K562 (cell line): ENCODE results near the gene FAM110D. TPM values are rescaled to one million over a fixed set of nuclear protein-coding genes. Genes with fewer than 3 reads are reported as not detected.

Experiments
- ATAC-seq: fragments of 200-7000 bp; cut with Tn5 transposase; 3 replicates; pipeline ENCODE4 v1.9.1; 2020; ENCODE audit warnings: moderate library complexity
- BruUV-seq: library from RNA; stranded (reverse); fragments of 400-500 nt; replicated peaks from 2 replicates; lab custom pipeline; 2021; lab: Mats Ljungman, UMichigan
- CTCF ChIA-PET: fragments of 300-600 bp; formaldehyde crosslinking; extraction: SDS; loops from one replicate; lab custom pipeline; 2021; ENCODE audit warnings: low intra/inter-chr PET ratio; lab: Yijun Ruan, JAX
- POLR2A ChIA-PET: fragments of 300-600, 350-650 bp; sonication (Branson Sonifier 250); formaldehyde crosslinking; extraction: SDS; loops from one replicate; lab custom pipeline; 2021; ENCODE audit warnings: antibody characterized with exemption, inconsistent platforms; lab: Yijun Ruan, JAX
- DNase-seq, 4 experiments: peaks; one replicate each; pipeline versions ENCODE4 v3.0.0 to v3.0.0-alpha.2; 2011 to 2018; ENCODE audit warnings: low spot score in 3 of 4, mixed read lengths in 3 of 4; ENCODE audit errors: extremely low read depth in 1 of 4
- FAIRE-seq: peaks from 2 replicates; lab custom pipeline; 2011; peaks lifted over from hg19 to GRCh38; lab: Jason Lieb, UNC
- H2AFZ ChIP-seq: 2 replicates; pipeline ENCODE4 v1.6.0; 2011; ENCODE audit warnings: low read depth, low read length, control low read depth, inconsistent platforms
- H3K27ac ChIP-seq: fragments of 200-600 bp; 3 replicates; pipeline ENCODE4 v1.8.0; 2011; ENCODE audit warnings: low read depth, mild to moderate bottlenecking, control low read depth, inconsistent platforms, low read length, moderate library complexity, mixed read lengths; ENCODE audit errors: extremely low read depth
- H3K27me3 ChIP-seq, 2 experiments: fragments of 300-600 bp in 1 of 2; 2 replicates in 1 of 2; 3 replicates in 1 of 2; pipeline versions ENCODE4 v1.6.0 to v1.8.0; 2011; ENCODE audit warnings: inconsistent platforms in 2 of 2, low read length in 2 of 2, mild to moderate bottlenecking in 1 of 2, mixed read lengths in 1 of 2, moderate library complexity in 1 of 2; ENCODE audit not compliant: control insufficient read depth in 2 of 2, insufficient read depth in 2 of 2
- H3K36me3 ChIP-seq: fragments of 300-600 bp; 3 replicates; pipeline ENCODE4 v1.8.0; 2011; ENCODE audit warnings: mild to moderate bottlenecking, low read length, inconsistent platforms; ENCODE audit not compliant: control insufficient read depth, insufficient read depth
- H3K4me1 ChIP-seq, 2 experiments: fragments of 200-600 bp in 1 of 2; replicated peaks in 1 of 2; 2 replicates in 1 of 2; 3 replicates in 1 of 2; pipeline versions ENCODE4 v1.5.1 to v1.8.0; 2011; ENCODE audit warnings: inconsistent platforms in 2 of 2, low read length in 2 of 2, mild to moderate bottlenecking in 1 of 2, mixed read lengths in 1 of 2, moderate library complexity in 1 of 2; ENCODE audit not compliant: control insufficient read depth in 2 of 2, insufficient read depth in 2 of 2
- H3K4me2 ChIP-seq: 2 replicates; pipeline ENCODE4 v1.6.1; 2011; ENCODE audit warnings: low read length, control low read depth, inconsistent platforms, mixed read lengths; ENCODE audit not compliant: insufficient read depth
- H3K4me3 ChIP-seq: fragments of 200-600 bp; sonication (generic), shearing (Covaris generic); 2 replicates; pipeline ENCODE4 v1.5.1; 2016; ENCODE audit warnings: control low read depth, inconsistent platforms
- H3K79me2 ChIP-seq: fragments of 200-600 bp; 3 replicates; pipeline ENCODE4 v1.8.0; 2011; ENCODE audit warnings: low read length, inconsistent platforms; ENCODE audit not compliant: control insufficient read depth, insufficient read depth
- H3K9ac ChIP-seq, 2 experiments: 2 replicates each; pipeline versions ENCODE4 v1.6.0 to v1.6.1; 2011; ENCODE audit warnings: low read depth in 2 of 2, low read length in 2 of 2, control low read depth in 1 of 2, inconsistent platforms in 1 of 2, mild to moderate bottlenecking in 1 of 2, mixed read lengths in 1 of 2; ENCODE audit not compliant: insufficient read depth in 1 of 2
- H3K9me1 ChIP-seq: one replicate; pipeline ENCODE4 v1.6.0; 2011; ENCODE audit warnings: inconsistent platforms, mild to moderate bottlenecking, low read length, moderate library complexity; ENCODE audit not compliant: control insufficient read depth, insufficient read depth
- H3K9me3 ChIP-seq: replicated peaks from 2 replicates; pipeline ENCODE4 v1.5.1; 2011; ENCODE audit warnings: low read depth, low read length, inconsistent platforms; ENCODE audit not compliant: control insufficient read depth, insufficient read depth
- H4K20me1 ChIP-seq: replicated peaks from 2 replicates; pipeline ENCODE4 v1.6.1; 2011; ENCODE audit warnings: low read length, inconsistent platforms, mixed read lengths; ENCODE audit not compliant: control insufficient read depth, insufficient read depth
- ADNP ChIP-seq: fragments of 200-800 bp; sonication (Bioruptor generic); IDR thresholded peaks from 2 replicates; pipeline ENCODE4 v1.6.1; 2016; ENCODE audit warnings: missing genetic modification characterization, missing compliant biosample characterization
- ASH1L ChIP-seq: fragments of 450-650 bp; IDR thresholded peaks from 2 replicates; pipeline ENCODE4 v1.6.1; 2018; ENCODE audit warnings: borderline replicate concordance, mild to moderate bottlenecking, low read depth; ENCODE audit not compliant: partially characterized antibody
- BCOR ChIP-seq: fragments of 450-650 bp; IDR thresholded peaks from 2 replicates; pipeline ENCODE4 v1.6.1; 2016
- CHCHD3 ChIP-seq: fragments of 250-450 bp; sonication (Bioruptor Pico); IDR thresholded peaks from 2 replicates; pipeline ENCODE4 v2.1.2; 2022; ENCODE audit warnings: mild to moderate bottlenecking
- CHD4 ChIP-seq: fragments of 200-600 bp; sonication (generic); IDR thresholded peaks from 3 replicates; pipeline ENCODE4 v1.6.1; 2012; ENCODE audit warnings: low read depth, mild to moderate bottlenecking, mixed read lengths, low read length, inconsistent platforms; ENCODE audit not compliant: insufficient read depth, insufficient replicate concordance, poor library complexity, severe bottlenecking
- KDM1A ChIP-seq, 2 experiments: fragments of 450-650 bp; IDR thresholded peaks; 2 replicates each; pipeline ENCODE4 v1.6.1; 2016; ENCODE audit warnings: mild to moderate bottlenecking in 2 of 2
- RBM25 ChIP-seq: fragments of 200-400 bp; formaldehyde crosslinking; IDR thresholded peaks from 2 replicates; pipeline ENCODE4 v1.6.1; 2018; ENCODE audit warnings: low read length, low read depth, moderate library complexity; ENCODE audit not compliant: severe bottlenecking
- SMARCA4 ChIP-seq: fragments of 450-650 bp; IDR thresholded peaks from 2 replicates; pipeline ENCODE4 v1.6.1; 2016
- WGBS: fragments of 100-300 bp; shearing (Covaris generic); methylation state at CpG from one replicate; pipeline ENCODE4 v1.1.6; 2016; ENCODE audit warnings: low coverage, mixed read lengths; ENCODE audit not compliant: insufficient coverage; ENCODE audit errors: missing lambda C conversion rate; 5-methylcytosine and 5-hydroxymethylcytosine counted together
- in situ Hi-C: fragments of 300-500 bp; cut with MboI; formaldehyde crosslinking; loops from 4 replicates; pipeline ENCODE4 v1.15.0; 2018; ENCODE audit warnings: inconsistent platforms, mixed read lengths
- intact Hi-C: fragments of 100-400 bp; cut with micrococcal nuclease; formaldehyde crosslinking; loops from 2 replicates; pipeline ENCODE4 v1.14.2; 2022
- polyA plus RNA-seq, 8 experiments: library from polyadenylated mRNA; depleted of rRNA in 4 of 8; stranded (reverse) in 5 of 8; unstranded in 3 of 8; fragments of >200 nt; fragmentation: Nextera tagmentation in 2 of 8; fragmentation: Illumina TruSeq in 1 of 8; extraction: Ambion mirVana in 2 of 8; extraction: Trizol in 1 of 8; gene quantifications; 2 replicates each; pipeline versions ENCODE4 v1.2.1 to v1.2.3, GENCODE V29; 2011 to 2014; ENCODE audit warnings: inconsistent platforms in 1 of 8, missing spikeins in 1 of 8
- total RNA-seq, 7 experiments: library from RNA; depleted of rRNA in 6 of 7; stranded (reverse); fragments of >200 nt in 6 of 7; fragmentation: Illumina TruSeq in 2 of 7; extraction: Trizol in 2 of 7; gene quantifications; 2 replicates each; pipeline versions ENCODE4 v1.2.1 to v1.2.3, GENCODE V29; 2011 to 2021; ENCODE audit warnings: low replicate concordance in 1 of 7

The FAM110D gene
- total and polyA plus RNA-seq, 9 of the 15 experiments (the other 6 are each of a cell fraction or from before 2014, with no cell fraction given) = 0.04 to 1.1 (median 0.33) TPM

DNA sequence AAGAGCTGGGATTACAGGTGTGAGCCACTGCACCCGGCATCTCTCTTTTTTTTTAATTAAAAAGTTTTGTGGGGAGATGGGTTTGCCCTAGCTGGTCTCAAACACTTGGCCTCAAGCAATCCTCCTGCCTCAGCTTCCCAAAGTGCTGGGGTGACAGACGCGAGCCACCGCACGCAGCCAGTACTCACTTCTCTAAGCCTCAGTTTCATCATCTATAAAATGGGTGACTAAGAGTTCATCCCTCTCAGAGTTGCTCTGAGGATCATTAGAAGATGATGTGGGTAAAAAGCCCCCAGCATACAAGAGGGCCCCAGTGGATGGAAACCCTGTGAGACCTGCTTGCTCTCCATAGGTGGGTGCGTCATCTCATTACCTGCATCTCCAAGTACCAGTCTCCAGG, 29.0 kb downstream of the FAM110D start:
- Histone ChIP-seq H3K27me3 (no peaks in the 10 kb centered on the region), H3K4me1 (peaks cover 0 to 27% of the 10 kb centered on the region in 2 experiments; a peak in 2 of 5 replicates), H3K9me1 (no peaks in the 10 kb centered on the region), H3K4me2 (no peak overlapping the region), H3K79me2 (no peaks in the 10 kb centered on the region), H3K4me3 (no peak overlapping the region), H3K36me3 (no peaks in the 10 kb centered on the region), H3K27ac (no peak overlapping the region), H4K20me1 (0 out of 2 replicates have a peak, but pooled peaks cover 6% of the 10 kb centered on the region), H2AFZ (no peak overlapping the region), H3K9me3 (no peaks in the 10 kb centered on the region), H3K9ac (no peak overlapping the region)
- CTCF ChIA-PET = no interaction called here
- 85% methylated on average over 6 of the region's 6 CpGs for WGBS
- DNase-seq (no peak), ATAC-seq (no peak), FAIRE-seq (no peak)
- BruUV-seq = no TSS peak
- TF ChIP-seq ASH1L (no peak), ADNP (peak; percentile 58; the same call in 1 of the 2 replicates), CHCHD3 (CRISPR knock-in tag) (no peak), KDM1A (IDR thresholded peaks at IDR 0.05) (peak; percentile 36 to 53; a peak in 2 of 4 replicates), CHD4 (peak; percentile 34), SMARCA4 (no peak), RBM25 (peak; percentile 74), BCOR (peak; percentile 69)
- POLR2A ChIA-PET = interaction anchor here (0.6 kb wide), 1 partner anchor 277 kb away, joined by 3 read pairs; no protein-coding TSS in a partner anchor
- intact Hi-C loops (no loop called here), in situ Hi-C loops (no loop called here)
